A673 (cell line): ENCODE data around the gene SLC1A4.

Source experiments
- CTCF ChIP-seq: fragments of 300-800, 200-600 bp; sonication (generic); conservative IDR thresholded peaks from 2 replicates; pipeline ENCODE4 v1.5.1; 2017; ENCODE audit warnings: low read depth, mild to moderate bottlenecking, antibody characterized with exemption, low read length, moderate library complexity, mixed read lengths
- EZH2 ChIP-seq: fragments of 200-600 bp; sonication (generic); IDR thresholded peaks from 2 replicates; pipeline ENCODE4 v1.6.1; 2017; ENCODE audit warnings: borderline replicate concordance, low read depth, mild to moderate bottlenecking, mixed read lengths, antibody characterized with exemption, low read length; ENCODE audit not compliant: poor library complexity, severe bottlenecking

DNA sequence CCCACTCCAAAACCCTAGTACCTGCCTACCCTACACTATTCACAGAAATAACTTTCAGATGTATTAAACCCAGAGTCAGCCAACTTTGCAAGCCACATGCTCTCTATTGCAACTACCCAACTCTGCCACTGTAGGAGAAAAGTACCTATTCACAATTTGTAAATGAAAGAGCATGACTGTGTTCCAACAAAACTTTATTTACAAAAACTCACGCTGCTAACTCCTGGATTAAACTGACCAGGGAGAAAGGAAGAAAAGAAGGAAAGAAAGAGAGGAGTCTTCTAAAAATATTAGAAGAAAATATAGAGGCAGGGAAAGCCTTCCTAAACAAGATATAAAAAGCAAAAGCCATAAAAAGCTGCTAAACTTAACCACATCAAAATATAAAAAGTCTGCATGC lies 24.6 kb downstream of the SLC1A4 start:
- TF ChIP-seq CTCF (no peak), EZH2 (no peak)
